ENCODE data around the gene DDR2.
"Not testable (repeated sequence)": the region's sequence is repeated elsewhere in the genome, so short reads cannot be mapped to it uniquely, and the experiment has no call there.

DDR2 gene

GRCh38 chr1:162727493-162727892, 95.2 kb downstream of the DDR2 start:
- not testable (repeated sequence) for DNase-seq

- DNase-seq, result no peak
These were observed 96.3 kb downstream of the DDR2 start for GRCh38 chr1:162728573-162728972.

DNA sequence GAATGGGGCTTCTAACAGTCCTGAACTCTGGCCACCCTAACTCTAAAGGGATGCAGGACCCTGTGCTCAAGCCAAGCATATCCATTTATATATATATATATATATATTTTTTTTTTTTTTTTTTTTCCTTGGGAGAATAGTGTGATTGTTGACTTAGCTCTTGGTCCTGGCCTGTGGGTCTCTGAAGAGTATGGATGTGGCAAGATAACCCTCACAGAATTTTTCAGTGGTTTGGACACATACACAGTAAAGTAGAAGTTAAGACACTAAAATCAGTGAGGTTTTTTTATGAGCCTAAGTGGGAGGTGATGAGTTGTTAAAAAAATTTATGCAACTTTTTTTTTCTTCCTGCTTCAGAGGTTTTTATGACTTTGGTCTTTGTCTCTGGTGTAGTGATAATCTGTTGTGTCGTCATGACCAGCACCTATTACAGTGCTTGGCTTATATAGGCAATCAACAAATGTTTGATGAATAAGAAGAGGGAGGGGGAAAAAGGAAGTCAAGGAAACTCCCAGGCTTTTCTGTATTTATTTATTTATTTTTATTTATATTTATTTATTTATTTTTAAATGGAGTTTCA, 97.0 kb downstream of the DDR2 start:
- not testable (repeated sequence) for DNase-seq

DNA sequence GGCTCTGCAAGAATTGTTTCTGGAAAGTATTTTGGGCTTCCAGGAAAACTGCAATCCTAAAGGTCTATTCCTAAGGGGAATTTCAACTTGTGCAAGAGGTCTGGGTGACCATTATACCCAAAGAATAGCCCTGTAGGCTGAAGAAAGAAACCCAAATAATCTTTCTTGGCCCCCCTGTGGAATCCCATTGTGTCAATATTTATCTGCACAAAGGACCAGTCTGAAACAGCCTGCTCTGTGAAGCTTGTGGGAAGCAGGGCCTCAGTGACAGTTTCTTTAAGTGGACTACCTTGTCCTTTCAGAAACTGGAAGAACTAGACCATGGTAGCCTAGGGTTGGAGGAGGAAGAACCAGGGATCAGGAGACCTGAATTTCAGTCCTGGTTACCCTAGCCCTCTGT, 99.8 kb downstream of the DDR2 start:
- no peak for DNase-seq

DNA sequence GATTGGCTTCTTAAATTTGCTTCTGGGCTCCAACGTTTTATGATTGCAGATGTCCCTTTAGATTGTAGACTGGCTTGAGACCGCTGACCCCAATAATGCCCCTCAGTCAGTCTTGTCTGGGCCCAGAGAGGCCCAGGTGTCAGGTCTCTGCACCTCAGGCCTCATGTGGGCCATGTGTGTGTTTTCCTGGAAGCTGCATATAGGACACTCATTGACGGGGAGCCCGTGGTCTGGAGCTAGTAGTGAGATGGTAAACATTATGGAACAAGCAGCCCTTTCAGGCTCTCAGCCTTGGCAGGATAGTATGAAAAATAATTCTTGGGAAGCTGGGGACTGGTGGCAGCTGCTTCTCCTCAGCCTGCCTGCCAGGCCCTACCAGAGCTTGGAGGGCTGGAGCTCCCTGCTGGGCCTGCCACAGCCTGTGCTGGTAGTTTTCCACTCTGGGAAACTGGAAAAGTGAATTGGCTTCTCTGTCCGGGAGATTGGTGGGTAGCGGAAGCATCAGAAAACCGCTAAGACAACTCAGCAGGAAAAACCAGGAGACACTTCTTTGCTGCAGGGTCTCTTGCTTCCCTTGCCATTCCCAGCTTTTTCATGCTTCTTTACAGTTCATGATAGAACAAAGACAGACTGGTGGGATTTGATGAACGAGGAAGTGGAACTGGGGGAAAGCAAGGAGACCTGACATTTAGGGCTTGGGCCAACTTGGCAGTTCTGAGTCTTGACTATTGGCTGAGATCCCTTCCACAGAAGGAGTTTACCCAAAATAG, 100.5 kb downstream of the DDR2 start:
- DNase-seq, result no peak

DNA sequence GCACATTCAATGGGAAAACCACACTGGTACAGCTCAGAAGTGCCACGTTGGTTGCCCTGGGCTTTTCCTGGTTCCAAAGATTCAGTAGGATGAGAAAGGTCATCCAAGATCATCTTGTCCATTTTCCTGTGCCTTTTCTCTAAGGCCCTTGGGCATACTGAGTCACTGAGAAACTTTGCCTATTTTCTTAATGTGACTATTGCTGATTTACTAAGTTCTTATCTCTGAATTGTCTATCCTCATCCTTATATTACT, 101.0 kb downstream of the DDR2 start:
- no peak for DNase-seq

- DNase-seq, result no peak
These were observed 101.8 kb downstream of the DDR2 start for GRCh38 chr1:162734047-162734446.

DNA sequence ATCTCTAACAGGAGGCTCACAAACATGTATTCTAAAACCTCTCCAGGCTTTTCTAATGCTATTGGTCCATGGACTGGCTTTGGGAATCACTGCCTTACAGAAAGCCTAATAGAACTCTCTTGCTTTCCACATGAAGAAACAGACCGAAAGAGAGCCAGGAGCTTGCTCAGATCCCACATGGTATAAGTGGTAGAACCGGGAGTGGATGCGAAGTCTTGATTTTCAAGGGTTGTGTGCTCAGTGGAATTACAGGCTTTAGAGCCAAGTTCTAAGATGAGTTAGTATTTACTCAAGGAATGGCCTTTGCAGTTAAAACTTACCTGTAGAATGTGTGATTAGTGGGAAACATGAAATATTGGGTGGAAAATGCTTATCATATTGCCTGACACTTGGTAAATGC, 103.9 kb downstream of the DDR2 start:
- no peak for DNase-seq

DNA sequence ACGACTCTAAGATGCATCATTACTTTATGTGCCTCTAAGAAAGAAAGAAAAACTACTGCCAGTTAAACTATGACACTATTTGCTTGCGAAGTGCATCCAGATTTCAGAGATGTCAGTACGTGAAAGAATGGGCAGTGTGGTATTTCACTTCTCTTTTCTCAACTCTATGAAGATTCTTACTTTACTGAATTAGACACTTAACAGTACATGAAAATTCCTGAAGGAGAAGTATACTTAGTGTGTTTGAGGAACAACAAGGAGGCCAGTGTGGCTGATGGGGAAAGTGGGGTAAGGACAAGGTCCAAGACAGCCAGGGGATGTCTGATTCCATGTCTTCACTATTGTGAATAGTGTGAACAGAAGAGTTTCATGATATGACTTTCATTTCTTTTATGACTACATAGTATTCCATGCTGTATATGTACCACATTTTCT, 104.4 kb downstream of the DDR2 start:
- no peak for DNase-seq

DNA sequence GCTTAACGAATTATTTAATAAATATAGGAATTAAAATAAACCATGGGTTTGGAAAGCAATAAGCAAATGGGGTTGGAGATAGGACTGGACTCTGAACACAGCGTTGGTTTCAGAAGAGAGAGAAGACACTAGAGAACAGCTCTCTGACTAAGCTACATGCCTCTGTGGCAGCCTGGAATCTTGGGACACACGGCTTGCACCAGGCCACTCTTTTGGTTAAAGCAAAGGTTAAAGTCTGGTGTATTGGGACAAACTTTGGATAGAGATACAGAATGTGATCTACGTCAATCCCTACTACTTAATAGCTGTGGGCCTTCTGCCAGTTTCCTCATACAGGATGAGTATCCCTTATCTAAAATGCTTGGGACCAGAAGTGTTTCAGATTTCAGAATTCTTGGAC, 108.5 kb downstream of the DDR2 start:
- DNase-seq, result no peak

- no peak for DNase-seq
These were observed 109.3 kb downstream of the DDR2 start for GRCh38 chr1:162741574-162741973.

DNA sequence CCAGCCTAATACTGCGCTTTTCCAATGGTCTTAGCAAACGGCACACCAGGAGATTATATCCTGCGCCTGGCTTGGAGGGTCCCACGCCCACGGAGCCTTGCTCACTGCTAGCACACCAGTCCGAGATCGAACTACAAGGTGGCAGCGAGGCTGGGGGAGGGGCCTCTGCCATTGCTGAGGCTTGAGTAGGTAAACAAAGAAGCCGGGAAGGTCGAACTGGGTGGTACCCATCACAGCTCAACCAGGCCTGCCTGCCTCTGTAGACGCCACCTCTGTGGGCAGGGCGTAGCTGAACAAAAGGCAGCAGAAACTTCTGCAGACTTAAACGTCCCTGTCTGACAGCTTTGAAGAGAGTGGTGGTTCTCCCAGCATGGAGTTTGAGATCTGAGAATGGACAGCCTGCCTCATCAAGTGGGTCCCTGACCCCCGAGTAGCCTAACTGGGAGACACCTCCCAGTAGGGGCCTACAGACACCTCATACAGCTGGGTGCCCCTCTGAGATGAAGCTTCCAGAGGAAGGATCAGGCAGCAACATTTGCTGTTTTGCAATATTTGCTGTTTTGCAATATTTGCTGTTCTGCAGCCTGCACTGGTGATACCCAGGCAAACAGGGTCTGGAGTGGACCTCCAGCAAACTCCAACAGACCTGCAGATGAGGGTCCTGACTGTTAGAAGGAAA, 114.1 kb downstream of the DDR2 start:
- not testable (repeated sequence) for DNase-seq

GRCh38 chr1:162753001-162753658, 120.9 kb downstream of the DDR2 start:
- DNase-seq, result no peak

DNA sequence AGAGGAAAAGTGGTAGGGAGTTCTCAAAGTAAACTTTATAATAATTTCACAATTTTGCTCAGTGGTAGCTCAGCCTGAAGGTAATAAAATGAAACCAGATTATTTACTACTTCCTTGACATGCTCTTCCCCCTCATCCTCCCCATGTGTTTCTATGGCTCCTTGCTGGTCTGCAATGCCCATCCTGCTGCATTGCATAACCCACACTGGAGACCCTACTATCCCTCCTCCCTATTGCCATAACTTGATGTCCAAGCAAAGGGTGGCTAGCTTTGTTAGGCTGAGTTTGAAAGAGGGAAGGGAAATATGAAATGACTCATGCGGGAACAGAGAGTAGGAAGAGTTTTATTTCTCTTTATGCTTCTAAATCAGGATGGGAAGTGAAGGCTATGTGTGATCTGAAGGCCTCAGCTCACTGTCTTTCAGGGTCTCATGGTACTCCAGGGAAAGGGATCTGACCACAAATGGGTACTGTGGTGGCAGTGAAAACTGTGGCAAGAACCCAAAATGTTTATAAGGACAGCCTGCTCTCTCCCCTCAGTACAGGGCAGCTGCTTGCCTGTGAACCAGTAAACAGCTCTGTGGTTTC, 121.8 kb downstream of the DDR2 start:
- no peak for DNase-seq

- no peak for DNase-seq
These were observed 123.0 kb downstream of the DDR2 start for GRCh38 chr1:162755306-162755705.

- DNase-seq, result no peak
These were observed 124.3 kb downstream of the DDR2 start for GRCh38 chr1:162756523-162756922.

DNA sequence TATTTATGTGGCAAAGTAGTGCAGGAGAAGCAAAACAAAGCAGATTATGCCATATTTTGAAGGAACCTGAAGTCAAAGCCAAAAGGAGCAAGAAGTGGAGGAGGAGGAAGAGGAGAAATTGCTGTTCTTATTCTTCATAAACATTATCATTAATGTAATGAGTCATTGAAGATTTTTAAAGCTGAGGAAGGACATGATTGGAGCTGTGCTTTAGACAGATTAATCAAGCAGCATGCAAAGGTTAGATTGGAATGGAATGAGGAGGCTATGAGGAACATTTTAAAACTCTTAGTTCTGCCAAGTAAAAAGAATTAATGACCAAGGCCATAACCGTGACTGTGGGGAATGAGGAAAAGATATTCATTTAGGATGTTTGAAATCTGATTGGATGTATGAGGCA, 125.2 kb downstream of the DDR2 start:
- DNase-seq, result no peak

- DNase-seq, result no peak
These were observed 133.5 kb downstream of the DDR2 start for GRCh38 chr1:162765788-162766187.

- no peak for DNase-seq
These were observed 140.4 kb downstream of the DDR2 start for GRCh38 chr1:162772571-162773154.

- DNase-seq, result no peak
These were observed 141.7 kb downstream of the DDR2 start for GRCh38 chr1:162774007-162774406.

DNA sequence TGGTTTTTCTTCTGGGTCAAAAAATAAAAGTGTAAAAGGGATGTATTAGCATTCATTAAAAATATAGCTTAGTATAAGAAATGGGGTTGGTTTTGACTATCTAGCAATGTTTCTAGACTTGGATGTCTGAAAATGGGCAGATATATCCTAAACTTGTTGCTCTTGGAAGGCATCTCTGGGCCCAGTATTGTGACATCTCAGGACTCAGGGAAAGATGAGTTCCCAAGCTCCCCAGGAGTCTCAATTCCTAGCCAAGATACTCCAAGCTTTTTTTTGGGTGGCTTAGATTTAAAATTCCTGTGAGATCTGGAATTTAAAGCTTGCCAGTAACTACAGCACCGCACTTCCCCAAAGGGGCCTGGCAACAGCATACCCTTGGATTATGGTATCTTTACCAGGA, 146.8 kb downstream of the DDR2 start:
- no peak for DNase-seq

GRCh38 chr1:162782671-162783070, 150.4 kb downstream of the DDR2 start:
- no peak for DNase-seq

- not testable (repeated sequence) for DNase-seq
These were observed 152.7 kb downstream of the DDR2 start for GRCh38 chr1:162784926-162785325.
